ENCODE data around the gene SPIB.

GRCh38 chr19:50479761-50480251 lies 61.1 kb downstream of the SPIB start:
- TF ChIP-seq CTCF (conservative IDR thresholded peaks at IDR 0.05; ENCODE audit: low read length) (no peak), EZH2phosphoT487 (IDR thresholded peaks at IDR 0.05; ENCODE audit: borderline replicate concordance) (no peak)

Measured in Loucy (cell line).